ENCODE results near the gene L3MBTL4.

GRCh38 chr18:6396847-6397246, 17.9 kb downstream of the L3MBTL4 start:
- no peak for TF ChIP-seq CTCF (IDR thresholded peaks at IDR 0.05; ENCODE audit: low read depth, low read length, missing input control)
- no peak for TF ChIP-seq TAF1 (conservative IDR thresholded peaks at IDR 0.05)
- no peak for TF ChIP-seq MAX (IDR thresholded peaks at IDR 0.05)
- no peak for TF ChIP-seq YY1 (IDR thresholded peaks at IDR 0.05)

Data from liver (tissue), 3 donors.